Stimulated activated CD8-positive, alpha-beta memory T cell treated with anti-CD3 and anti-CD28 coated beads, Interleukin-15, amount 100 ng/mL, for 24 hours (primary cell): Measurements from ENCODE around the gene PINLYP.
A peak's percentile ranks its signal among the peaks of the same experiment; 100 is the strongest.

Experiments
- DNase-seq: peaks from one replicate; pipeline ENCODE4 v3.0.0-alpha.2; 2020; ENCODE audit warnings: low read depth

PINLYP gene

DNA sequence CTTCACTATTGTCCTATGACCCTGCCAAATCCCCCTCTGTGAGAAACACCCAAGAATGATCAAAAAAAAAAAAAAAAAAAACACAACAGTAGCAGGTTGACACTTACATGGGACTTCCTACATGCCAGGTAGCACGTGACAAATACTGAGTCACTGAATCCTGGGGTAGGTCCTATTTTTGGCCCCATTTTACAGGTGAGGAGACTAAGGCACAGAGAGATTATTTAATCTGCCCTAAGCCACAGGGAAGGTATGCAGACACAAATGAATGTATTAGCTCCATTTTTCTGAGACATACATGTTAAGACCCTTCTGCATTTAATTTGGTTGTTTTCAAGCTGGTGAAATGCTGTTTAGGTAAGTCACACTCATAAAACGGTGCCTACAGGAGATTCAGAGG, 26.9 kb upstream of the PINLYP start:
- no peak for DNase-seq

DNA sequence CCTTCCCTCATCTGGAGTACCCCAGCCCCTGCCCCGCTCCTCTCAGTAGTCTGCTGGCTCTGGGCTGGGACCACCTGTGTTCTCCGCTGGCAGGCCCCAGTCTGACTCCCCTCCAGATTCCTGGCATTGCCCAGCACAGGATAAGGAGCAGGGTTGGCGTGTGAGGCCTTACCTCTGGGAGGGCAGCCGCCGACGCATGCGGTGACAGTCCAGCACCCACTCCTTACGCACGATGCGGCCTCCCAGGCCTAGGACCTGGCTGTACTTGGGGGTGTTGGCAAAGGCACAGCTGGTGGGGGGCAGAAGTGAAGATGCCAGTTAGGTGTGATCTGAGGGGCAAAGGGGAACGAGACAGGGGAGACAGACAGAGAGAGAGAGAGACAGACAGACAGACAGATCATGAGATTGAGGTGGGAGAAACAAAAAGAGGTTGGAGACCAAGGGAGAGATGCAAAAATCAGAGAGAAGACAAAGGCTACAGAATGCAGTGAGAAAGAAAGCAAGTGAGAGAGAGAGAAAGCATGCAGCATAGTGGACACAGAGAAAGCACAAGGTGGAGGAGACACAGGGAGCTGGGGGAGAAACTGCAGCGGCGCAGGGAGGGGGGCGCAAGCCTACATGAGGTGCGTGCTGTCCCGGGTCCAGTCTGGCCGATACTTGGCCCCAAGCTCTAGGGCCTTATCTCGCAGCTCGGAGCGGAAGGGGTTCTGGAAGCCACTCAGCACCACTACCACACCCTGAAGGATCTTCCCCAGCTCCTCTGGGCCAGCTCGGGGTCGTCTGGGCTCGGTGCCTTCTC, 24.0 kb upstream of the PINLYP start:
- no peak for DNase-seq

DNA sequence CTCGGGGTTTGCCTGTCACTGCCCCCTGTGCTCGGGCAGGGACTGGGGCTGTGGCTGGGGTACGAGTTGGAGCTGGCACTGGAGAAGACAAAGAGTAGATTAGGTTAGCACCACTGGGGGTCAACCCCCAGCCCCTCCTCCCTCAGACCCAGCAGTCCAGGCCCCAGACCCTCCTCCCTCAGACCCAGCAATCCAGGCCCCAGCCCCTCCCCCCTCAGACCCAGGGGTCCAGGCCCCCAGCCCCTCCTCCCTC, 23.5 kb upstream of the PINLYP start:
- DNase-seq, result no peak

DNA sequence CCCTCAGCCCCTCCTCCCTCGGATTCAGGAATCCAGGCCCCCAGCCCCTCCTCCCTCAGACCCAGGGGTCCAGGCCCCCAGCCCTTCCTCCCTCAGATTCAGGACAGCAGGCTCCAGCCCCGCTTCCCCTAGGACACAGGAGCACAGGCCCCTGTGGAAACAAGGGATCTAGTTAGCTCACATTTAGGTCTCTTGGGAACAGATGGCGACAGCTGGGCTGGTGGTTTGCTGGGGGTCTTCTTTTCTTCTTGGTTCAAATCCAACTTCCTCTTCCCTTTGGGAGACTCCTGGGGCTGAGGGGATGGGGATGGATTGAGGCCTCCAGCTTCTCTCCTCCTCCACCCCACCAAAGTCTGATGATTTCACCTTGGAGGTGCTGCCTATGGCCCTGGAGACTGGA, 23.0 kb upstream of the PINLYP start:
- DNase-seq, result no peak

DNA sequence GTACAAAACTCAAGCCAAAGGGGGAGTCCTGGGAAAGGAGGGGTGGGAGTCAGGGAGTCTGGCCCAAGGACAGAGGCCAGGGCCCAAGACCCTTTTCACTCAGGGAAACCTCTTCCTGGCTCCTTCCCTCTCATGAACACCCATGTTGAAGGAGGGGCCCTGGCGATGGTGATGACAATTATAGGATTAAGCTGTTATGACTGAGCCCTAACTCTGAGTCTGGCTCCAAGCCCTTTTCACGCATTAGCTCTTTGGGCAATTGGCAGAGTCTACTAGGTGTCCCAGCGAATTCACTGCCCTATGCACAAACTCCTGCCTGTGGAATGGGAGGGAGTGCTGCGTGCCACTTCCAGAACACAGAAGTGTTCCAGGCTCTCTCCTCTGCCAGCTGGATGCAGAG, 21.9 kb upstream of the PINLYP start:
- no peak for DNase-seq

DNA sequence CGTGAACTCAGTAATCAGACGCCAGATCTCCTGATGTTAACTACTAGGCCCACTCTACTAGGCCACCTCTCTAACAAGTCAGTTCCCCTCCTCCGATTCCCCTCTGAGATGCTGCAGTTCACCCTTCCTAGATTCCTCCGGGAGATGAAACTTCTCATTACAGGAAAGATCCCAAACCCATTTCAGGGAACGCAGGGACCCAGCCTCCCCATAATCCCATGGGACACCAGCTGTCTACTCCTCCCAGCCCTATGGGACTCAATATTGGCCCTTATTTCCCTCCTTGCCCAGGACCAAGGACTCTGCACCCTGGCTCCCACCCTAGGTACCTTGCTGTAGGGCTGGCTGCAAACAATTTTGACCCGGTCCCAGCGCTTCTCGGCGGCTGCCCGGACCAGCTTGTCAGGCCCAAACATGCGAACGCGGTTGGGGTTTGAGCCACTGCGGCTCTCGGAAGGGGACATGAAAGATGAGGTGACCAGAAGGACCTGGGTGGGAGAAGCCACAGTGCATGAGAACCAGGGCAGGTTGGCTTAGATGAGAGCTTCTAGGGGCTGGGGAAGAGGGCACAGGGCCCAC, 21.2 kb upstream of the PINLYP start:
- no peak for DNase-seq

DNA sequence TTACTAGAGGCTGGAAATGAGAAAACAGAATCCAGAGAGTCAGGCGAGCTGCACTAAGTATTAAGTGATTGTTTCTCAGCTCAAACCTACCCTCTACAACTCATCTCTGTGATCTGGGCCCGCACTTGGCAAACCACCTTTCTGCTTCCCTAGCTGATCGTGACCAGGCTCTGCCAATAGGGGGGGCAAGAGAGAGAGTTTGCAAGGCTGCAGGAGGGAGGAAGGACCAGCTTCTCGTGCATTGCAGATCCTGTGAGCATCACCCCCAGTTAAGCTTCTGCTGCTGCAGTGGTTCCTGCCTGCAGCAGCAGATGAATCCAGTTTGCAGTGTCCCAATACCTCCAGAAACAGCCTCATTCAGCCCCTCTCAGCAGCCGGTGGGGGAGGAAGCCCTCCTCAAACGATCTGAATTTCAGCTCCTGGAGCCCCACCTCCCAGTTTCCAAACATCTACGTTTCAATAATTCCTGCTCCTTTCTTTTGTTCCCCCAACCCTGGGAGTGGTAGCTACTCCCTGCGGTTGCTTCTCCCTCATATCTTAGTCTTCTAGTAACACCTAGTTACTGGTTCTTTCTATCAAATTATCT, 20.3 kb upstream of the PINLYP start:
- peak; percentile 46 for DNase-seq

DNA sequence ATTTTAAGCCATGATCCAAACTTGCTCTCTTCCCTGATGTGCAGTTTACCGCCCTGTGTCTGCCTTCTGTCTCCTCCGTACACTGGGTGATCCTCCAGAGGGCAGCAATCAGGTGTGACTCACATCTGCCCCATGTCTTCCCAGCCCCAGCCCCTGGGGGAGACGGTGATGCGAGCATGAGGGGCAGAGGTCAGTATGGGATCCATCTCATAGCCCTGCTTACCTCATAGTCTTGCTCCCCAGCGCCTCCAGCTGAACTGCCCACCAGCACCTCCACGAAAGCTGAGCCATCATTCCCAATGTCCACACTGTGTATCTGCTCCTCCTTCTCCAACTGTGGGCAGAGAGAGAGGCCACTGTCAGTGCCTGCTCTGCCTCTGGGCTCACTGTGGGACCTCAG, 14.9 kb upstream of the PINLYP start:
- no peak for DNase-seq

DNA sequence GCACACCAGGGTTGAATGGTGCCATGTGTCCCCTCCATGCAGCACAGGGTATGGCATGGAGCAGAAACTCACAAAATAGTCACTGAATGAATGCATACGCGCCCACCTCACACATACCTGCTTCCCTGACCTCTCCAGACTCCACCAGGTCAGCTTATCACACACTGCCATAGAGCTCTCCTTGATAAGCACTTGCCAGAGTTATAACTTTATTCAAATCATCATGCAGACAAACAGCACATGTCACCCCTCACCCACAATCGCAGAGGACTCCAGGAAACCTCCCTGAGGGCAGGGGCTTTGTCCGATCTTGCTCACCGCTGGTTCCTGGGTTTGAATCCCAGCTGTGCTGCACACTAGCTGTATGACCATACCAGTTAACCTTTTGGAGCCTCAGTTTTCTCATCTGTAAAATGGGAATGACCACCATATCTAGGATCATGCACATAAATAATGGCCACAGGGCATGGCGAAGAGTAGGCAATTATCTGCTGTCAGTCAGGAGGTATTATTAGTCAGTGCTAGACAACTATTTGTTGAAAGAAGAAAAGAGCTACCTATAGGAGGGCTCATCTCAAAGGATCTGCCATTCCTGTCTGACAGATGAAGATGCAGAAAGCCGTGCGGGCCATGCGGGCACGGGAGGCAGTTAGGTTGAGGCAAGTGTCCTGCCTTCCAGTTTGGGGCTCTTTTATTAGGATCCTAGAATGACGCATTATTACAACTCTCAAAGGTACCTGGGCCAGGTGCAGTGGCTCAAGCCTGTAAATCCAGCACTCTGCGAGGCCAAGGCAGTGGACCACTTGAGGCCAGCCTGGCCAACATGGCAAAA, 14.2 kb upstream of the PINLYP start:
- DNase-seq, result no peak

DNA sequence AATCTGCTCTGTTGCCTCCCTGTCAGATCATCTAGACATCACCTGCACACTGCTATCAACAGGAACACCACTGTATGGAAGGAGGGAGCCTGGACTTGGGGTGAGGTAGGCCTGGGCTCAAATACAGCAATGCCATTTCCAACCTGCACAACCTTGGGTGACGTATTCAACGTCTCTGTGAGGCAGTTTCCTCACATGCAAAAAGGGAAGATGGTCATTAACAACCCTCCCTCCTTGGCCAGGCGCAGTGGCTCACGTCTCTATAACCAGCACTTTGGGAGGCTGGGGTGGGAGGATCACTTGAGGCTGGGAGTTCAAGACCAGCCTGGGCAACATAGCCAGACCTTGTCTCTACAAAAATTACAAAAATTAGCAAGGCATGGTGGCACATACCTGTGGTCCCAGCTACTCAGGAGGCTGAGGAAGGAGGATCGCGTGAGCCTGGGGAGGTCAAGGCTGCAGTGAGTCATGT, 13.3 kb upstream of the PINLYP start:
- DNase-seq, result no peak

DNA sequence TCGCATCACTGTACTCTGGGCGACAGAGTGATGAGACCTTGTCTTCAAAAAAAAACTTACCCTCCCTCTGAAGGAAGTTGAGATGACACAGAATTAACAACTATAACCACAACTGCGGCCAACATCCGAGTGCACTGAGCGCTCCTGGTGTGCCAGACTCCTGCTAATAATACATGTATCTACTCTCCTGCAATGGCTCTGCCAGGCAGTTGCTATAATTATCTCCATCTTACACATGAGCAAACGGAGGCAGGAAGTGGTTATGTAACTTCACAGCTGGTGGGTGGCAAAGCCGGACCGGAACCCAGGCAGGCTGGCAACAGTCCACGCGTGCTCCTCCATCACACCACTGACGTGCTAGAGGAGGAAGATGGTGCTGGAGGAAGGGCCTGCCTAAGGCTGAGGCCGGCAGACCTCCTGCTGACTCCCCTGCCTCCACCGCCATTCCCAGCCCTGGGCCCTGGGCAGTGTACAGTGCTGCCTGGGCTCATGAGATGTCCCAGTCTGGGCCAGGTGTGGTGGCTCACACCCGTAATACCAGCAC, 12.8 kb upstream of the PINLYP start:
- DNase-seq, result peak; percentile 21

DNA sequence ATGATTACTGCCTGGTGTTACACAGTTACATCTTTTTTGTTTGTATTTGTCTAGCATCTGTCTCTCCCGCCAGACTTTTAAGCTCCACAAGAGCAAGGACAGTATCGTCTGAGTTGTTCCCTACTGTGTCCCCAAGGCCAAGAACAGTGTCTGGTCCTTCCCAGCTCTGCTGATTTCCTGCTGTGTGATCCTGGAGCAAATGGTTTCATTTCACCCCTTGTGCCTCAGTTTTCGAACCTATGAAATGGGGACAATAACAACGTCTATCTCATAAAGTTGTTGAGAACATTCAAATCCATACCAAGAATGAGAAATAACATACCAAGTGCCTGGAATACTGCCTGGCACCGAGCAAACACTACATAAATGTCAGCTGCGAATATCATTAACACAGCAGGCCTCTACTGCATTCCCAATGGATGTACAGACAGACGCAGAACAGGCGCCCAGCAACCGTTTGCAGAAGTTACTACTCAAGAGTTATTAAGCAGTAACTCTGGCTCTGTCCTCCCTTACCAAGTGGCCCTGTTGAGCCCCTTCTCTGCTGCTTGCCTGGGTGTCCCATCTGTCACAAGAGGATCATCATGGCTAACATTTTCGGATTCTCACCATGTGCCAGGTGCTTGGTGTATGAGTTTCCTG, 11.7 kb upstream of the PINLYP start:
- no peak for DNase-seq

DNA sequence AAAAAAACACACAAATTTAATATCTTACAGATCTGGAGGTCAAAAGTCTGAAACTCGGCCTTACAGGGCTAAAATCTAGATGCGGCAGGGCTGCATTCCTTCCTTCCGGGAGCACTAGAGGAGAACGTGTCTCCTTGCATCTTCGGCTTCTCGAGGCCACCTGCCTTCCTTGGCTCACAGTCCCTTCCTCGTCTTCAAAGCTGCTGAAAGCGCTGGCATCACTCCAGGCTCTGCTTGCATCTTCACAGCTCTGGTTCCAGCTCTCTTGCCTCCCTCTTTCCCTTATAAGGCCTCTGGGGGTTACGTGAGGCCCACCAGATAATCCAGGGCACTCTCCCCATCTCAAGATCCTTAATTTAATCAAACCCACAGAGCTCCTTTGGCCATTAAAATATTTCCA, 10.8 kb upstream of the PINLYP start:
- no peak for DNase-seq

DNA sequence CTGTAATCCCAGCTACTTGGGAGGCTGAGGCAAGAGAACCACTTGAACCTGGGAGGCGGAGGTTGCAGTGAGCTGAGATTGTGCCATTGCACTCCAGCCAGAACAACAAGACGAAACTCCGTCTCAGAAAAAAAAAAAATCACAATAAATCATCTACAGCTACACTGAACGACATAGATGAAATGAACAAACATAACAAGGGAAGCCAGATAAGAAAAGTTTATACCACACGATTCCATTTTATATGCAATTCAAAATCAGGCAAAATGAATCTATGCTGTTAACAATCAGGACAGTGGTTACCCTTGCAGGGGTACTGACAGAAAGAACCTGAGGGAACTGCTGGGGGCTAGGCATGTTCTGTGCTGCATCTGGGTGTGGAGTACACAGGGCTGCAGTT, 5.9 kb upstream of the PINLYP start:
- DNase-seq, result no peak

DNA sequence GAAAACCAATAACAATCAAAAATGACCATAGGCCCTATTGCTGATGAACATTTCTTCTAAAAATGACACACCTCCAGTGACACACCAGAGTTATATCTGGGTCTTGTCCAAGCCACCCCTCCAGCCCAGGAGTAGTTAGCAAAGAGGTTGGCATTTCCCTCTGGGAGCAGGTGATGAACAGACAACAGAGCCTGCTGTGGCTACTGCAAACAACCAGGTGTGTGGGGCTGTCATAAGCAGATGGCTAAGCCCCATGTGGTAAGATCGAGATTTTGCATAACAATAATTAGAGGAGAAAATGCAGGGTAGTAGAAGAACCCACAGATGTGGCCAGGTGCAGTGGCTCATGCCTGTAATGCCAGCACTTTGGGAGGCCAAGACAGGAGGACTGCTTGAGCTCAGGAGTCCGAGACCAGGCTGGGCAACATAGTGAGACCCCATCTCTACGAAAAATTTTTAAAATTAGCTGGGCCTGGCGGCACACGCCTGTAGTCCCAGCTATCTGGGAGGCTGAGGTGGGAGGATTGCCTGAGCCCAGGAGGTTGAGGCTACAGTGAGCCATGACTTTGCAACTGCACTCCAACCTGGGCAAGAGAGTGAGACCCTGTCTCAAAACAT, 5.3 kb upstream of the PINLYP start:
- DNase-seq, result no peak

DNA sequence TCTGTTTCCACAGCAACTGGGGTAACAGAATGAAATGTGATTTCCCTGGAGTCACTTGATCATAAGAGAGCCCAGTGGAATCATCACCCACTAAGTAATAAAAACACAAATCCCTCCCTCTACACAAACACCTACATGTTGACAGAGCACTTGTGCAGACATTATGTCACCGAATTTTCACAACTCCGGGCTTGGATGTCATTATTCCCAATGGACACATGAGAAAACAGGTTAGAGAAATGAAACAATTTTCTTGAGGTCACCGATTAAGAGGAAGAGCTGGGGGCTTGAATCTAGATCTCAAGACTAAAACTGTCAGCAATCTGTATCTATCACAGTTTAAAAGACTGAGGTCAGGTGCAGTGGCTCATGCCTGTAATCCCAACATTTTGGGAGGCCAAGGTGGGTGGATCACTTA, 3.4 kb upstream of the PINLYP start:
- DNase-seq, result no peak

DNA sequence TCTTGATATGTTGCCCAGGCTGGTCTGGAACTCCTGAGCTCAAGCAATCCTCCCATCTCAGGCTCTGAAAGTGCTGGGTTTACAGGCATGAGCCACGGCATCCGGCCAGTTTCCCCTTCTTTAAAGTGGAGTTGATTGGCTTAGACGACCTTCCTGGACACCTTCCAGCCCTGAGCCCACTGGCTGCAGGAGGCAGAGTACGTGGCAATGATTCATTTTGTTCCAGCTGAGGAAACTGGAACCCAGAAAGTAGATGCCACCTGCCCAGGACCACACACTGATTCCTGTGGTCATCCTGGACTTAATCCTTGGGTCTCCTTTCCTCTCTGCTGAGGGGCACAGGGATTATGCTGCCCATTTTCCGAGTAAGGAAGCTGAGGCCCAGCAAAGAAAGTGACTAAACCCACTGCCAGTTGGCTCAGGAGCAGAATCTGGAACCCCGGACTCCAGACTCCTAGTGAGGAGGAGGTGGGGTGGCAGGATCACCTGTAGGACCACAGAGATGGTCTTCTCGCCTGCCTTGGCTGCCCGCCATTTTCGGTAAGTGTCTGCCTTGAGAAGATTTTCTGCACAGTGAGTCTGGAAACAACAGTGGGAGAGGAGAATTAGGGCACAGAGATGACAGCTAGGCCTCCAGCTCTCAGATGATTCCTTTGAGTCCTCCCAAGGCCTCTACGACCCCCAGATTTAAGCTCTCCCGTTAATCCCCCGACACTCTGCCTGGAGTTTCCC, 1.0 kb upstream of the PINLYP start:
- DNase-seq, result no peak

DNA sequence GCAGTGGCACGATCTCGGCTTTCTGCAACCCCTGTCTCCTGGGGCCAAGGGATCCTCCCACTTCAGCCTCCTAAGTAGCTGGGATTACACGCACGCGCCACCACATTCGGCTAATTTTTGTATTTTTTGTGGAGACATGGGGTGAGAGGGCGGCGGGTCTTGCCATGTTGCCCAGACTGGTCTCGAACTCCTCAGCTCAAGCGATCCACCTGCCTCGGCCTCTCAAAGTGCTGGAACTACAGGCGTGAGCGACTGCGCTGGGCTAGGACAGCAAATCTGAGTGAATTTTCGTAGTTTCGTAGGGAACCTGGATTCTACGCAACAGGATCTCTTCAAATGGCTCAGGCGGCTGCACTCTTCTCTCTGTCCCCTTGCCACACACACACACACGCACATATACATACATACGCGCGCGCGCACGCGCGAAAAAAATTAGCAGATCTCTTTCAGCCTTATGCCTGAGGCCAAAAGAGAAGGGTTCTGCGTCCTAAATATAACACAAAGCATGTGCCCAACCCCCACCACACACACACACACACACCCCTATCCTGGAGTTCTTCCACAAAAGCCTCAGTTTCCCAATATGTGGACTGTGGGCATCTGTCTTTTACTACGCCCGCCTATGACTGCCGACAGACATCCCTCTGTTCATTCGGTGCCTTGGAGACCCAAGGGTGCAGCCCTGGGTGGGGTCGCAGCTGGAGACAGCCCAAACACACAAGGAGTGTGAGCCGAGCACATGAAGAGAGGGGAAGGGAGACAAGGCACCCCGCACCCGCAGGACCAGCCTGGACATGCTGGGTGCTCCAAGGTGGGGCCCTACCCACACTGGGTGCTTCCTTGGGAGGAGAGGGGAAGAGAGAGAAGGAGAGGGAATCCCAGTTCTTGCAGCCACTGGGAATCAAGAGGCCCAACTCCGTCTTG, 616 bp downstream of the PINLYP start:
- no peak for DNase-seq

DNA sequence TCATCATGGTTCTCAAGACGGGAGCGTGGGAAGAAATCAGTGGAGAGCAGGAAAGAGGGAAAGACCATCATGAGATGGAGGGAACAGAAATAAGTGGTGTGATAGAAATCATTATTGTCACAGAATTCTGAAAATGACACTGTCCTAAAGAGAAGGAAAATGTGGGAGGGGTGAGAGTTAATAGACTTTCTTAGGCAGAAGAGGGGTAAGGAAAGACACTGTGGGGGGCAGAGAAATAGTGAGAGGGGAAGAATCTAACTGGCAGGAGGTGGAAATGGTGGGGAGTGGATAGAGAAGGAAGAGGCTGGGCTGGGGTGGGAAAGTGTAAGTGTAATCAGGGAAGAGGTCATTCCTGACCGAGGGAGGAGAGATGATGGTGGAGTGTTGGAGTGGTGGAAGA, 3.2 kb downstream of the PINLYP start:
- DNase-seq, result no peak

DNA sequence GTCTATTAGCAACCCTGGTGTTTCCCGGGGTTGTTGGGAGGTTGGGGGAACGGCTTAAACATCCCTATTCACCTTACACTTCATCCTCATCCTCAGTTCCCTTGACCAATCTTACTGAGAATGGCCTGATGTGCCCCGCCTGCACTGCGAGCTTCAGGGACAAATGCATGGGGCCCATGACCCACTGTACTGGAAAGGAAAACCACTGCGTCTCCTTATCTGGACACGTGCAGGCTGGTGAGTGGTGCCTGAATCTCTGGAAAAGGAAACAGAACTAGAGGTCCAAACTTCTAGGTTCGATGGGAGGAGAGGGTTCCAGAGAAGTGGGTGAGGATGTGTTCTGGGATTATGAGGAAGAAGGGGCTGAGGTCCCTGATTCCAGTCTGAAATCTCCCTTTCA, 5.9 kb downstream of the PINLYP start:
- DNase-seq, result no peak
